ENCODE data around the gene MYO9A. TPM values are rescaled to one million over a fixed set of nuclear protein-coding genes. Genes with fewer than 3 reads are reported as not detected.

Gene MYO9A
- total and polyA plus RNA-seq, 2 experiments from 2014 or later = 13.1 to 42.8 TPM

DNA sequence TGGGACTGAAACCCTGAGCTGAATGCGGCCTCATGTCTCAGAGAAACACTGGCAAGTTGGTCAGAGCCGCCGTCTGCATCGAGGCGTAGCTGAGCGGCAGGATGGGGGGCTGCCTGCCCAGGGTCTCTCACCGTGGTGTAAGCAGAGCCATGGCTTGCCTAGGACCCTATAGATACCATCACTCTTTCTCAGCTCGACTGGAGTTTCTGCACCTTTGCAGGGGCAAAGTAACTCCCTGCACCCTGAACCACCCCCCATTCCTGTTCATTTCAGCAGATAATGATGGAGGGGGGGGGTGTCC lies 336.0 kb downstream of the MYO9A start:
- H2AFZ ChIP-seq = no peak overlapping the region
- no peaks in the 10 kb centered on the region for H3K9me2 ChIP-seq (replicated peaks; ENCODE audit: insufficient read depth)
- no peaks in the 10 kb centered on the region for H3K4me1 ChIP-seq (ENCODE audit: insufficient read depth)
- no peaks in the 10 kb centered on the region for H4K20me1 ChIP-seq (ENCODE audit: insufficient read depth, poor library complexity, severe bottlenecking)
- no peaks in the 10 kb centered on the region for H3K79me2 ChIP-seq
- no peaks in the 10 kb centered on the region for H3K9me3 ChIP-seq (ENCODE audit: low read depth)
- no peak overlapping the region for H3K4me3 ChIP-seq
- TF ChIP-seq EZH2phosphoT487 (IDR thresholded peaks at IDR 0.05; ENCODE audit: low read depth, severe bottlenecking, unreplicated experiment) (no peak), EZH2 (IDR thresholded peaks at IDR 0.05; ENCODE audit: borderline replicate concordance) (no peak), CTCF (IDR thresholded peaks at IDR 0.05; ENCODE audit: poor library complexity) (no peak)
- 88% methylated on average over 8 of the region's 8 CpGs for WGBS (ENCODE audit: low lambda C conversion rate, missing lambda C conversion rate)
- H3K36me3 ChIP-seq (replicated peaks; ENCODE audit: insufficient read depth, low read depth) = no peaks in the 10 kb centered on the region
- no peaks in the 10 kb centered on the region for H3K27me3 ChIP-seq
- DNase-seq (ENCODE audit: low spot score) = no peak
- H3K27ac ChIP-seq = no peak overlapping the region
- H3K4me2 ChIP-seq = no peak overlapping the region

- Histone ChIP-seq H3K79me2 (no peaks in the 10 kb centered on the region), H3K9me3 (ENCODE audit: low read depth) (no peaks in the 10 kb centered on the region), H3K27me3 (no peaks in the 10 kb centered on the region), H3K27ac (no peak overlapping the region), H3K4me3 (no peak overlapping the region), H4K20me1 (ENCODE audit: insufficient read depth, poor library complexity, severe bottlenecking) (no peaks in the 10 kb centered on the region), H3K36me3 (replicated peaks; ENCODE audit: insufficient read depth, low read depth) (no peaks in the 10 kb centered on the region), H3K4me1 (ENCODE audit: insufficient read depth) (no peaks in the 10 kb centered on the region), H2AFZ (no peak overlapping the region), H3K9me2 (replicated peaks; ENCODE audit: insufficient read depth) (no peaks in the 10 kb centered on the region), H3K4me2 (no peak overlapping the region)
- DNase-seq (ENCODE audit: low spot score) = no peak
- no peak for TF ChIP-seq EZH2phosphoT487 (IDR thresholded peaks at IDR 0.05; ENCODE audit: low read depth, severe bottlenecking, unreplicated experiment)
- TF ChIP-seq CTCF (IDR thresholded peaks at IDR 0.05; ENCODE audit: poor library complexity) = no peak
- TF ChIP-seq EZH2 (IDR thresholded peaks at IDR 0.05; ENCODE audit: borderline replicate concordance) = no peak
- 89% methylated on average over 9 of the region's 9 CpGs for WGBS (ENCODE audit: low lambda C conversion rate, missing lambda C conversion rate)
Observed at GRCh38 chr15:71781179-71781964, 336.6 kb downstream of the MYO9A start.

- no peak overlapping the region for H3K4me2 ChIP-seq
- no peaks in the 10 kb centered on the region for H3K4me1 ChIP-seq (ENCODE audit: insufficient read depth)
- H3K79me2 ChIP-seq = no peaks in the 10 kb centered on the region
- no peaks in the 10 kb centered on the region for H3K9me2 ChIP-seq (replicated peaks; ENCODE audit: insufficient read depth)
- no peaks in the 10 kb centered on the region for H3K36me3 ChIP-seq (replicated peaks; ENCODE audit: insufficient read depth, low read depth)
- TF ChIP-seq EZH2 (IDR thresholded peaks at IDR 0.05; ENCODE audit: borderline replicate concordance) (no peak), EZH2phosphoT487 (IDR thresholded peaks at IDR 0.05; ENCODE audit: low read depth, severe bottlenecking, unreplicated experiment) (no peak), CTCF (IDR thresholded peaks at IDR 0.05; ENCODE audit: poor library complexity) (peak; percentile 81)
- DNase-seq (ENCODE audit: low spot score) = peak; percentile 71
- H2AFZ ChIP-seq = no peak overlapping the region
- H3K4me3 ChIP-seq = no peak overlapping the region
- H4K20me1 ChIP-seq (ENCODE audit: insufficient read depth, poor library complexity, severe bottlenecking) = no peaks in the 10 kb centered on the region
- no peaks in the 10 kb centered on the region for H3K27me3 ChIP-seq
- no peaks in the 10 kb centered on the region for H3K9me3 ChIP-seq (ENCODE audit: low read depth)
- WGBS (ENCODE audit: low lambda C conversion rate, missing lambda C conversion rate) = 35% methylated on average over 13 of the region's 13 CpGs
- no peak overlapping the region for H3K27ac ChIP-seq
Observed at GRCh38 chr15:71780115-71780976, 337.6 kb downstream of the MYO9A start.

Data from hepatocyte (in vitro differentiated cells).